ENCODE measurements around the gene WDR70.
"Not testable (repeated sequence)": the region's sequence is repeated elsewhere in the genome, so short reads cannot be mapped to it uniquely, and the experiment has no call there.

Gene WDR70

GRCh38 chr5:37641933-37642332 lies 262.8 kb downstream of the WDR70 start:
- no peak for DNase-seq (ENCODE audit: low spot score)
- TF ChIP-seq CTCF (IDR thresholded peaks at IDR 0.05; ENCODE audit: extremely low read depth, missing control alignments) = no peak

- no peak for DNase-seq (ENCODE audit: low spot score)
- no peak for TF ChIP-seq CTCF (IDR thresholded peaks at IDR 0.05; ENCODE audit: extremely low read depth, missing control alignments)
Observed at GRCh38 chr5:37645707-37646106, 266.6 kb downstream of the WDR70 start.

- DNase-seq (ENCODE audit: low spot score) = not testable (repeated sequence)
Observed at GRCh38 chr5:37654566-37654965, 275.4 kb downstream of the WDR70 start.

GRCh38 chr5:37657046-37657445 lies 277.9 kb downstream of the WDR70 start:
- no peak for TF ChIP-seq CTCF (IDR thresholded peaks at IDR 0.05; ENCODE audit: extremely low read depth, missing control alignments)

GRCh38 chr5:37658440-37658839 lies 279.3 kb downstream of the WDR70 start:
- no peak for TF ChIP-seq CTCF (IDR thresholded peaks at IDR 0.05; ENCODE audit: extremely low read depth, missing control alignments)
- DNase-seq (ENCODE audit: low spot score) = no peak

More at GRCh38 chr5:37657046-37657445, 277.9 kb downstream of the WDR70 start:
- DNase-seq (ENCODE audit: low spot score) = no peak

- DNase-seq (ENCODE audit: low spot score) = no peak
- no peak for TF ChIP-seq CTCF (IDR thresholded peaks at IDR 0.05; ENCODE audit: extremely low read depth, missing control alignments)
Observed at GRCh38 chr5:37660319-37660718, 281.2 kb downstream of the WDR70 start.

GRCh38 chr5:37661227-37661920 lies 282.3 kb downstream of the WDR70 start:
- TF ChIP-seq CTCF (IDR thresholded peaks at IDR 0.05; ENCODE audit: extremely low read depth, missing control alignments) = no peak
- DNase-seq (ENCODE audit: low spot score) = no peak

GRCh38 chr5:37661951-37662350 lies 282.8 kb downstream of the WDR70 start:
- DNase-seq (ENCODE audit: low spot score) = no peak

More at GRCh38 chr5:37661951-37662350, 282.8 kb downstream of the WDR70 start:
- no peak for TF ChIP-seq CTCF (IDR thresholded peaks at IDR 0.05; ENCODE audit: extremely low read depth, missing control alignments)
